ENCODE results near the gene SMARCA4.

Gene SMARCA4

DNA sequence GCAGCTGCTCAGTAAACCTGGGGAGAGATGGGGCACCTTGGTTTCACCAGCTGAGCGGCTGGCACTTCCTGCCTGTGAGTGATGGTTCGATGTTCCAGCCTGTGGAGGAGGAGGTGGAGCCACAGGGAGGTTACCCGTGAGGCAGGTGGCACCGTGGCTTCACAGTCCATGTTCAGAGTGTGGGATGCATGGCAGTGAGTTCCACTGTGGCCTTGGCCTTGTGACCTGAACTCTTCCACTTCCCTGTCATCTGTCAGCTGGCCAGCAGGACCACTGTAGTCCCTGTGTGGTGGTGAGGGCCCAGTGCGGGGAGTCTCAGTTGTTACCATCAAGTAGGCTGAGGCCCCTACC, 16.9 kb downstream of the SMARCA4 start:
- Histone ChIP-seq H3K4me2 (ENCODE audit: low read length) (no peak overlapping the region), H2BK5ac (ENCODE audit: low read depth, low read length, poor library complexity) (no peak overlapping the region), H3K79me2 (ENCODE audit: control insufficient read depth, insufficient read depth, low read length, poor library complexity) (peaks cover 23% of the 10 kb centered on the region), H3K79me1 (ENCODE audit: low read length) (no peaks in the 10 kb centered on the region), H3K36me3 (ENCODE audit: control insufficient read depth in 1 of 2, insufficient read depth in 2 of 2, low read length in 2 of 2) (peaks cover 6 to 7% of the 10 kb centered on the region in 2 experiments), H2AFZ (ENCODE audit: insufficient read depth, low read length, poor library complexity) (no peak overlapping the region), H2BK12ac (ENCODE audit: low read length) (no peak overlapping the region), H2BK120ac (ENCODE audit: insufficient read depth, low read length, poor library complexity) (no peak overlapping the region), H3K4ac (ENCODE audit: low read depth, low read length) (peak overlapping the region; percentile 16), H3K4me1 (ENCODE audit: control insufficient read depth in 1 of 2, insufficient read depth in 2 of 2, low read length in 2 of 2) (no peaks in the 10 kb centered on the region), H3K9ac (ENCODE audit: low read length) (no peak overlapping the region), H3K14ac (ENCODE audit: low read length) (no peak overlapping the region), H3K23ac (ENCODE audit: low read length) (no peak overlapping the region), H2AK5ac (ENCODE audit: low read length) (no peak overlapping the region), H4K91ac (ENCODE audit: low read depth, low read length) (no peak overlapping the region), H4K12ac (ENCODE audit: low read depth, low read length) (no peak overlapping the region), H3K27ac (ENCODE audit: low read depth, low read length) (no peak overlapping the region), H3K18ac (ENCODE audit: low read length) (no peak overlapping the region), H3K4me3 (ENCODE audit: low read depth, low read length) (no peak overlapping the region), H3K27me3 (ENCODE audit: insufficient read depth, low read length) (no peaks in the 10 kb centered on the region), H4K8ac (ENCODE audit: low read depth, low read length) (no peak overlapping the region), H3K9me3 (ENCODE audit: insufficient read depth, low read depth, low read length) (peaks cover 2% of the 10 kb centered on the region)
- WGBS (ENCODE audit: extremely low coverage, insufficient coverage, insufficient read length): no CpG with 5 or more reads among the region's 5 CpGs
- no peak for DNase-seq

DNA sequence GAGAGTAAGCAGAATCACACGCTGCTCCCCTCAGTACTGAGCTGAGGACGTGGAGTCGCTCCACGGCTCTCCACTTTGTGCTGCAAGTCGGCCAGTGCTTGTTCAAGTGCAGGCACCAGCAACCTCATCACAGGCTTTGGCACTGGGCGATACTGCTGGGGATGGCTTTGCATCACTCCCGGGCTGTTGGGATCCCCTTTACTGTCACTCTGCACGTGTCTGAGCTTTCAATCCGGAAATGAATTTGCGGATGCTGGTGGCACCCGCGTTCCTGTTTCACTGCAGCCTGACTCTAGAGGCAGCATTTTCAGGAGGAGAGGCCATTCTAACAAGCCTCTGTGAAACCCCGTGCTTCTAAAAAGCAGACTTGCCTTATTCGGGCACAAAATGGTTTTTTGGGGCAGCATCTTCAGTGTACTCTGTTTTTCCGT, 19.1 kb downstream of the SMARCA4 start:
- Histone ChIP-seq H4K8ac (ENCODE audit: low read depth, low read length) (no peak overlapping the region), H2BK120ac (ENCODE audit: insufficient read depth, low read length, poor library complexity) (no peak overlapping the region), H3K79me2 (ENCODE audit: control insufficient read depth, insufficient read depth, low read length, poor library complexity) (peaks cover 25% of the 10 kb centered on the region), H3K4me3 (ENCODE audit: low read depth, low read length) (no peak overlapping the region), H4K91ac (ENCODE audit: low read depth, low read length) (no peak overlapping the region), H3K27ac (ENCODE audit: low read depth, low read length) (no peak overlapping the region), H2BK12ac (ENCODE audit: low read length) (no peak overlapping the region), H2AFZ (ENCODE audit: insufficient read depth, low read length, poor library complexity) (no peak overlapping the region), H3K27me3 (ENCODE audit: insufficient read depth, low read length) (no peaks in the 10 kb centered on the region), H4K12ac (ENCODE audit: low read depth, low read length) (no peak overlapping the region), H3K14ac (ENCODE audit: low read length) (no peak overlapping the region), H3K79me1 (ENCODE audit: low read length) (no peaks in the 10 kb centered on the region), H3K9ac (ENCODE audit: low read length) (no peak overlapping the region), H3K4ac (ENCODE audit: low read depth, low read length) (peak overlapping the region; percentile 78), H3K18ac (ENCODE audit: low read length) (no peak overlapping the region), H2AK5ac (ENCODE audit: low read length) (no peak overlapping the region), H3K9me3 (ENCODE audit: insufficient read depth, low read depth, low read length) (peaks cover 2% of the 10 kb centered on the region), H2BK5ac (ENCODE audit: low read depth, low read length, poor library complexity) (no peak overlapping the region), H3K36me3 (ENCODE audit: control insufficient read depth in 1 of 2, insufficient read depth in 2 of 2, low read length in 2 of 2) (peaks cover 22 to 25% of the 10 kb centered on the region in 2 experiments), H3K23ac (ENCODE audit: low read length) (no peak overlapping the region), H3K4me2 (ENCODE audit: low read length) (no peak overlapping the region), H3K4me1 (ENCODE audit: control insufficient read depth in 1 of 2, insufficient read depth in 2 of 2, low read length in 2 of 2) (no peaks in the 10 kb centered on the region)
- WGBS (ENCODE audit: extremely low coverage, insufficient coverage, insufficient read length): no CpG with 5 or more reads among the region's 15 CpGs
- DNase-seq: no peak

DNA sequence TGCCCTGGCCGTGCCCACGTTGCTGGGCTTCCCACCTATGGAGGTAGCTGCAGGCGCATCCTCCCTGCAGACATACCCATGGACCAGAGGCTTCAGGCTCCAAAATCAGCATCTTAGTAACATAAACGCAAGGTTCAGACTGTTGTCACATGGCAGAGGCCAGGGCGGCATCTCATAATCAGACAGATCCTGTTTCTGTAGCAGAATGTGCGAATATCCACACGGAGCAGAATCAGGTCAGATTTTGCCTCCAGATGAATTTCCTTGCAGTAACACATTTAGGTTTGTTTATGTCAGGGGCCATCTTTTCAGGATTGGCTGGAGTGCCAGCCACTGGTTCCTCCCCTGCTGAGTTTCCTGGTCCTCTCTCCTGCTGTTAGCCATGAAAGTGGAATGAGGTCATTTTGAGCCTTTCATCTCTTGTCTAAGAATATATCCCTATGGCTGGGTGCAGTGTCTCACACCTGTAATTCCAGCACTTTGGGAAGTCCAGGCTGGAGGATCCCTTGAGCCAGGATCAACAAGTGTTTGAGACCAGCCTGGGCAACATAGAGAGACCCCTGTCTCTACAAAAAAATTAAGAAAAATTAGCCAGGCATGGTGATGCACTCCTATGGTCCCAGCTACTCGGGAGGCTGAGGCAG, 20.5 kb downstream of the SMARCA4 start:
- no CpG with 5 or more reads among the region's 8 CpGs for WGBS (ENCODE audit: extremely low coverage, insufficient coverage, insufficient read length)
- Histone ChIP-seq H3K9ac (ENCODE audit: low read length) (no peak overlapping the region), H2AFZ (ENCODE audit: insufficient read depth, low read length, poor library complexity) (no peak overlapping the region), H4K12ac (ENCODE audit: low read depth, low read length) (no peak overlapping the region), H3K36me3 (ENCODE audit: control insufficient read depth in 1 of 2, insufficient read depth in 2 of 2, low read length in 2 of 2) (peaks cover 36 to 38% of the 10 kb centered on the region in 2 experiments), H3K18ac (ENCODE audit: low read length) (peak overlapping the region; percentile 15), H4K91ac (ENCODE audit: low read depth, low read length) (no peak overlapping the region), H3K14ac (ENCODE audit: low read length) (no peak overlapping the region), H3K4me1 (ENCODE audit: control insufficient read depth in 1 of 2, insufficient read depth in 2 of 2, low read length in 2 of 2) (no peaks in the 10 kb centered on the region), H3K27ac (ENCODE audit: low read depth, low read length) (no peak overlapping the region), H3K79me2 (ENCODE audit: control insufficient read depth, insufficient read depth, low read length, poor library complexity) (peaks cover 13% of the 10 kb centered on the region), H3K27me3 (ENCODE audit: insufficient read depth, low read length) (no peaks in the 10 kb centered on the region), H3K4me2 (ENCODE audit: low read length) (no peak overlapping the region), H3K4ac (ENCODE audit: low read depth, low read length) (no peak overlapping the region), H2BK120ac (ENCODE audit: insufficient read depth, low read length, poor library complexity) (no peak overlapping the region), H3K23ac (ENCODE audit: low read length) (no peak overlapping the region), H4K8ac (ENCODE audit: low read depth, low read length) (no peak overlapping the region), H2BK5ac (ENCODE audit: low read depth, low read length, poor library complexity) (no peak overlapping the region), H2BK12ac (ENCODE audit: low read length) (no peak overlapping the region), H3K79me1 (ENCODE audit: low read length) (no peaks in the 10 kb centered on the region), H2AK5ac (ENCODE audit: low read length) (no peak overlapping the region), H3K9me3 (ENCODE audit: insufficient read depth, low read depth, low read length) (peaks cover 2% of the 10 kb centered on the region), H3K4me3 (ENCODE audit: low read depth, low read length) (peak overlapping the region; percentile 24)
- DNase-seq: no peak

DNA sequence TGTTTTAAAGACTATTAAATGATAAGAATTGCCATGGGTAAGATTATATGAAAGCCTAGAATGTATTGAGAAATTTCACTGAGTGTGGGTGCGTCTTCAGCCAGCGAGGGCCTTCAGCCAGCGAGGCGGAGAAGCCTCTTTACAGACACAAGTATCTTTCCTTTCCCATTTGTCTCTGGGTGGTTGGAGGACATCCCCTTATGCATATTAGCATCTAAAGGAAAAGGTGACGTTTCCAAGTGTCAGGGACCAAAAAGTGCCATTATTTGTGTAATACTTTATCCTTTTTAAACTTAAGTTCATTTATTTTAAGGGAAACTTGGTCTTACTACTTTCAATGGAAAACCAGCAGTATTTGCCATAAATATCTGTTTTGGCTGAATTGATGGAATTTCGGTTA, 22.2 kb downstream of the SMARCA4 start:
- H2BK120ac ChIP-seq (ENCODE audit: insufficient read depth, low read length, poor library complexity): no peak overlapping the region
- H3K27ac ChIP-seq (ENCODE audit: low read depth, low read length): no peak overlapping the region
- peaks cover 50 to 52% of the 10 kb centered on the region in 2 experiments for H3K36me3 ChIP-seq (ENCODE audit: control insufficient read depth in 1 of 2, insufficient read depth in 2 of 2, low read length in 2 of 2)
- H3K9ac ChIP-seq (ENCODE audit: low read length): no peak overlapping the region
- H2AK5ac ChIP-seq (ENCODE audit: low read length): no peak overlapping the region
- no peak overlapping the region for H3K4me2 ChIP-seq (ENCODE audit: low read length)
- no peak overlapping the region for H2BK5ac ChIP-seq (ENCODE audit: low read depth, low read length, poor library complexity)
- H2BK12ac ChIP-seq (ENCODE audit: low read length): no peak overlapping the region
- H3K27me3 ChIP-seq (ENCODE audit: insufficient read depth, low read length): no peaks in the 10 kb centered on the region
- H3K23ac ChIP-seq (ENCODE audit: low read length): no peak overlapping the region
- H2AFZ ChIP-seq (ENCODE audit: insufficient read depth, low read length, poor library complexity): no peak overlapping the region
- H3K4me3 ChIP-seq (ENCODE audit: low read depth, low read length): no peak overlapping the region
- H4K91ac ChIP-seq (ENCODE audit: low read depth, low read length): no peak overlapping the region
- no peaks in the 10 kb centered on the region for H3K79me1 ChIP-seq (ENCODE audit: low read length)
- no CpG with 5 or more reads among the region's 6 CpGs for WGBS (ENCODE audit: extremely low coverage, insufficient coverage, insufficient read length)
- no peak overlapping the region for H3K4ac ChIP-seq (ENCODE audit: low read depth, low read length)
- H3K79me2 ChIP-seq (ENCODE audit: control insufficient read depth, insufficient read depth, low read length, poor library complexity): peaks cover 6% of the 10 kb centered on the region
- H3K18ac ChIP-seq (ENCODE audit: low read length): no peak overlapping the region
- DNase-seq: no peak
- no peak overlapping the region for H4K12ac ChIP-seq (ENCODE audit: low read depth, low read length)
- H3K9me3 ChIP-seq (ENCODE audit: insufficient read depth, low read depth, low read length): peaks cover 2% of the 10 kb centered on the region
- no peak overlapping the region for H4K8ac ChIP-seq (ENCODE audit: low read depth, low read length)
- no peak overlapping the region for H3K14ac ChIP-seq (ENCODE audit: low read length)
- no peaks in the 10 kb centered on the region for H3K4me1 ChIP-seq (ENCODE audit: control insufficient read depth in 1 of 2, insufficient read depth in 2 of 2, low read length in 2 of 2)

All from trophoblast cell (in vitro differentiated cells and primary cell).